Right lobe of liver (tissue), 6 donors: ENCODE measurements around the gene SLITRK5. TPM values are rescaled to one million over a fixed set of nuclear protein-coding genes. Genes with fewer than 3 reads are reported as not detected.

ENCODE experiments used
- ATAC-seq, 4 donors: fragments of 200-7000 bp; cut with Tn5 transposase; one replicate each; pipeline ENCODE4 v1.9.1; 2020; ENCODE audit warnings: mild to moderate bottlenecking in 4 of 4, moderate library complexity in 4 of 4
- DNase-seq, 3 donors: peaks; one replicate each; pipeline ENCODE4 v3.0.0-alpha.2; 2020
- H3K27ac ChIP-seq, 3 donors: fragments of 200-600 bp; one replicate each; pipeline ENCODE4 v1.8.0; 2022
- H3K27me3 ChIP-seq, 2 donors: fragments of 200-600 bp; one replicate each; pipeline ENCODE4 v1.8.0; 2022
- H3K36me3 ChIP-seq, 4 donors: fragments of 200-600 bp; sonication (generic) in 1 of 4; one replicate each; pipeline versions ENCODE4 v1.5.1 to v1.8.0; 2017 to 2022; ENCODE audit warnings: control low read depth in 1 of 4
- H3K4me1 ChIP-seq, 4 donors: fragments of 200-600 bp; sonication (generic) in 1 of 4; one replicate each; pipeline versions ENCODE4 v1.5.1 to v1.8.0; 2017 to 2022; ENCODE audit warnings: control low read depth in 1 of 4
- H3K4me3 ChIP-seq, 3 donors: fragments of 200-600 bp; one replicate each; pipeline ENCODE4 v1.8.0; 2022
- H3K9me3 ChIP-seq, 4 donors: fragments of 200-600 bp; sonication (generic) in 1 of 4; one replicate each; pipeline versions ENCODE4 v1.5.1 to v1.8.0; 2017 to 2022; ENCODE audit warnings: control low read depth in 1 of 4
- CTCF ChIP-seq, 4 donors: fragments of 200-600 bp in 3 of 4; fragments of 450-650 bp in 1 of 4; IDR thresholded peaks; one replicate each; pipeline versions ENCODE4 v1.5.1 to v1.8.0; 2016 to 2022; ENCODE audit warnings: antibody characterized with exemption in 4 of 4, mild to moderate bottlenecking in 2 of 4
- POLR2A ChIP-seq: fragments of 450-650 bp; IDR thresholded peaks from one replicate; pipeline ENCODE4 v1.6.1; 2017; ENCODE audit warnings: antibody characterized with exemption, mild to moderate bottlenecking
- WGBS: methylation state at CpG from one replicate; pipeline ENCODE4 v1.1.6; 2018; ENCODE audit warnings: low coverage, low lambda C conversion rate; ENCODE audit not compliant: insufficient coverage; ENCODE audit errors: missing lambda C conversion rate; 5-methylcytosine and 5-hydroxymethylcytosine counted together
- intact Hi-C, 2 donors: fragments of 100-400 bp; cut with DNase I; formaldehyde crosslinking; loops; one replicate each; pipeline versions ENCODE4 v1.11.2 to v1.14.1; 2022
- long read RNA-seq: library from polyadenylated mRNA; unstranded; transcript quantifications from one replicate; pipeline ENCODE4 v2.0.0, GENCODE V29; 2019
- total RNA-seq, 6 experiments: library from RNA; depleted of rRNA in 2 of 6; stranded (reverse); fragments of >200 nt in 2 of 6; fragmentation: NEBNext Ultra II Directional in 3 of 6; extraction: Animal tissue kit (Norgen Biotek cat#: 25700) in 3 of 6; gene quantifications; one replicate each; pipeline versions ENCODE4 v1.1.0 to v1.2.4, GENCODE V29; 2016 to 2023
- donor health status: DM: no; HTN: yes; CAD: no.
- donor health status: DM: no; HTN: no; CAD: no.
- donor health status: DM: no; HTN: no; CAD: no.
- donor health status: DM: no; HTN: yes; CAD: no.
- donor health status: DM: no; HTN: yes; CAD: no.

Gene SLITRK5
- under 1 TPM in 1 of 6 experiments, not detected in 5; 0.02 TPM for total RNA-seq
- long read RNA-seq: 0 reads

- ATAC-seq: peak; percentile 97 to 98 (median 97)
- Histone ChIP-seq H3K9me3 (no peaks in the 10 kb centered on the region), H3K4me3 (peak within 1 kb of the TSS; percentile 10 to 37 (median 25)), H3K4me1 (peaks cover 0 to 13% (median 3%) of the 10 kb centered on the region in 4 donors), H3K27ac (no peak within 1 kb of the TSS), H3K36me3 (no peaks in the 10 kb centered on the region), H3K27me3 (peaks cover 4 to 30% of the 10 kb centered on the region in 2 donors)
- intact Hi-C loops: no loop called here
- 0% methylated on average over 30 of the region's 43 CpGs for WGBS
- DNase-seq: peak; percentile 68 to 77 (median 77)
- TF ChIP-seq POLR2A (no peak), CTCF (IDR thresholded peaks at IDR 0.05) (peak; percentile 44 to 87 (median 76))
Observed at GRCh38 chr13:87671031-87671752, at the start of gene SLITRK5. Gene SLITRK5 (plus strand): TSS chr13:87671371. CDS start chr13:87675389, 4,018 bp downstream.

- Histone ChIP-seq H3K27me3 (no peaks in the 10 kb centered on the region), H3K9me3 (no peaks in the 10 kb centered on the region), H3K36me3 (no peaks in the 10 kb centered on the region), H3K4me3 (no peak overlapping the region), H3K4me1 (no peaks in the 10 kb centered on the region), H3K27ac (no peak overlapping the region)
- no peak for DNase-seq
- no peak for TF ChIP-seq POLR2A
- no peak for TF ChIP-seq CTCF (IDR thresholded peaks at IDR 0.05)
- WGBS: 29% methylated on average over 1 of the region's 1 CpG
- intact Hi-C loops: no loop called here
- ATAC-seq: no peak
Observed at GRCh38 chr13:87622971-87623370, 48.2 kb upstream of the SLITRK5 start.

GRCh38 chr13:87656306-87656705 is 14.9 kb upstream of the SLITRK5 start:
- DNase-seq (no peak), ATAC-seq (no peak)
- Histone ChIP-seq H3K36me3 (no peaks in the 10 kb centered on the region), H3K9me3 (no peaks in the 10 kb centered on the region), H3K27me3 (peaks cover 0 to 7% of the 10 kb centered on the region in 2 donors), H3K27ac (no peak overlapping the region), H3K4me3 (no peak overlapping the region), H3K4me1 (no peaks in the 10 kb centered on the region)
- no peak for TF ChIP-seq POLR2A
- TF ChIP-seq CTCF (IDR thresholded peaks at IDR 0.05): no peak
- intact Hi-C loops: no loop called here
- 15% methylated on average over 1 of the region's 2 CpGs for whole genome bisulfite sequencing

GRCh38 chr13:87661471-87661870 is 9.7 kb upstream of the SLITRK5 start:
- Histone ChIP-seq H3K4me1 (no peaks in the 10 kb centered on the region), H3K27ac (no peak overlapping the region), H3K9me3 (no peaks in the 10 kb centered on the region), H3K27me3 (peaks cover 0 to 4% of the 10 kb centered on the region in 2 donors), H3K36me3 (no peaks in the 10 kb centered on the region), H3K4me3 (no peak overlapping the region)
- DNase-seq (no peak), ATAC-seq (no peak)
- TF ChIP-seq POLR2A (no peak), CTCF (IDR thresholded peaks at IDR 0.05) (no peak)
- WGBS: 38% methylated on average over 3 of the region's 3 CpGs
- intact Hi-C loops: no loop called here
